ENCODE measurements around the gene STUM.

GRCh38 chr1:226630592-226630991 is 82.0 kb downstream of the STUM start:
- TF ChIP-seq CTCF (conservative IDR thresholded peaks at IDR 0.05 in 1 of 2, IDR thresholded peaks at IDR 0.05 in 1 of 2; ENCODE audit: extremely low read depth in 1 of 2, insufficient read depth in 1 of 2, low read depth in 1 of 2, low read length in 2 of 2) (no peak), EZH2 (IDR thresholded peaks at IDR 0.05; ENCODE audit: borderline replicate concordance, low read length) (no peak)
